NCI-H1105 treated with DMSO at 0.1 percent for 48 hours (cell line): ENCODE results near the gene SCAPER.
"Not testable (repeated sequence)": the region's sequence is repeated elsewhere in the genome, so short reads cannot be mapped to it uniquely, and the experiment has no call there.

Source experiments
- DNase-seq: peaks from one replicate; lab custom pipeline; 2025; lab: John Stamatoyannopoulos, UW

Gene SCAPER

DNA sequence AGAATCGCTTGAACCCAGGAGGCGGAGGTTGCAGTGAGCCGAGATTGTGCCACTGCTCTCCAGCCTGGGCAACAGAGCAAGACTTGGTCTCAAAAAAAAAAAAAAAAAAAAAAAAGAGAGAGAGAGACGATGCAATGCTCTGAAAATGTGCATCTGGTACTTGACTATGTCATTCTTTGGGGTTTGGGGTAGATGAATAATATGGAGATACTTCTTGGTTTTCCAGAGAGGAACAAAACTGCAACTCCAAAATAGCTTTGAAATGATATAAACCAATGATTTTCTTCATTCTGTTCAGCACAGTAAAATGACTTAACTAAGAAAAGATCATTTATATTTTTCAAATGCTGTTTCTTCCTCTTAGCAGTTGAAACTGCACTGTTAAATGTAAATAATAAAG lies 409.7 kb downstream of the SCAPER start:
- no peak for DNase-seq

DNA sequence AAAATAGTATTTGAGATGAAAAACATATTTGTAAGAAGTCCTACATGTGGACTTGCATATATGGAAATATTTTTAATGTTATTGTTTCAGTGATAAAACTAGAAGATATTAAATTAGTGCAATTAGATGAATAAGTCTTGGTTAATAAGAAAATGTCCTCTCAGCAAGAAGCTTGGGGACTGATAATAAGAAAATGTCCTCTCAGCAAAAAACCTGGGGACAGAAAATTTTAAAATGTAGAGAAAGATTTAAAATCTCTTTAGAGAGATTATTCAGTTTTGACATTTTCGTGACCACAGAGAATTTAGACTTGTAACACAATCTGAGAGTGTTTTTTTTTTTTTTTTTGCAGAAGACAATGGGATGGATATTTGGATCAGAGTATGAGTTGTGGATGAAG lies 412.6 kb downstream of the SCAPER start:
- DNase-seq: no peak

DNA sequence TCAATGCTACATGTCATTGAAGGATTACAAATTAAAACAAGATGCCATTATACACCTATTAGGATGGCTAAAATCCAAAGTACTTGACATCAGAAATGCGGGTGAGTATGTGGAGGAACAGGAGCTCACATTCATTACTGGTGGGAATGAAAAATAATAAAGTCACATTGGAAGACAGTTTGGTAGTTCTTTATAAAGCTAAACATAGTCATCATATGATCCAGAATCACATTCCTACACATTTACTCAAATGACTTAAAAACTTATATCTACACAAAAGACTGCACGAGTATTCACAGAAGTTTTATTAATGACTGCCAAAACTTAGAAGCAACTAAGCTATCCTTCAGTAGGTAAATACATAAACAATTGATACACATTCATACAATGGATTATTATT lies 421.4 kb downstream of the SCAPER start:
- DNase-seq: no peak

DNA sequence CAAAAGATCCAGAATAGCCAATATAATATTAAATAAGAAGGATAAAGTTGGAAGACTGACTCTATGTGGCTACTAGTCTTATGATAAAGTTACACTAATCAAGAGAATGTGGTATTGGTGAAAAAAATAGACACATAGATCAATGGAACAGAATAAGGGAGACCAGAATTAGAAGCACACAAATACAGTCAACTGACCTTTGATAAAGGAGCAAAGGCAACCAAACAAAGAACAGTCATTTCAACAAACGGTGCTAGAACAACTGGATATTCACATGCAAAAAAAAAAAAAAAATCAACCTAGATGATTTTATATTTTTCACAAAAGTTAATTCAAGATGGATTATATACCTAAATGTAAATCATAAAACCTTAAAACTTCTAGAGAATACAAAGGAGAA lies 422.1 kb downstream of the SCAPER start:
- DNase-seq: no peak

DNA sequence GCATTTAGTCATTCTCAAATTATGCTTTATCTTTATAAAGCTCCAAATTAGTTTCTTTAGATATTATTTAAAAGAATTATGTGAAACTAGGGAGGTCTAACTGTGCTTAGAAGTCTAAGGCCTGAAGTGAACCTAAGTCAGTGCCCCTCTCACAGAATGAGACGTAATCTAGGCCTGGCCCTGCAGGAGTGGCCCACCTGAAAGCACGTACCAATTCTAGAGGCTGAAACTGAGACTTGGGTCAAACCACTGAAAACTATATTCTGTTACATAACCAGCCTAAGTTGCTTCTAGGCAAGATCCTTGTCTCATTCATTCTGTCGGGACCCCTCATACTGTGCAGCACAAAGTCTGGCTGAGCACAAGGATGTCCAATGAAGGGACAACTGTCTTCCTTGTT lies 424.9 kb downstream of the SCAPER start:
- no peak for DNase-seq

DNA sequence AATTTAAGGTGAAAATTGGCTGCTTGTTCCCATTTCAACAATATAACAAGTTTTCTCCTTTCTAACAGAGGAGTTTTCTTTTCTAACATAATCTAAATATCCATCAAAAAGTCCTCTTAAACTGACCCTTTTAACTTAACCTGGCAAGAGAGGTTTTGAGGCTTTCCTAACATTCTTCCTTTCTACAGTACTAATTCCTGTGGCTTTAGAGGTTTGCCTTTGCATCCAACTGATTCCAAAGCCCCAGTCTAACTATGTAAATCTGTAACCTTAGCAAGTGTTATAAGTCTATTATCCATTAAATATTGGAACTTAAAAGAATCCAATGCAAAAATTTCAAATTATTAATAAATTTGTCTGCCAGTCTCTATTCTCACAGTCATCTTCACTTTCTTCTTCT lies 434.4 kb downstream of the SCAPER start:
- DNase-seq: no peak

DNA sequence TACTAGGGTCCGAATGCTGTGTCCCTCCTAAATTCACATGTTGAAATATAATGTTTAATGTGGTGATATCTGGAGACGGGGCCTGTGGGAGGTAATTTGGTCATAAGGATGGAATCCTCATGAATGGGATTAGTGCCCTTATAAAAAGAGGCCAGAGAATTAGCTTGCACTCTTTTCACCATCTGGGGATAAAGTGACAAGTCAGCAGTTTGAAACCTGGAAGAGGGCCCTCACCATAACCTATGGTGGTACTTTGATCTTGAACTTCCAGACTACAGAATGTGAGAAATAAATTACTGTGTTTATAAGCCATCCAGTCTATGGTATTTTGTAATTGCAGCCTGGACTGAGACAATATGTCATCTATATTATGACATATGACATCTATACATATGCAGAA lies 436.4 kb downstream of the SCAPER start:
- DNase-seq: no peak

DNA sequence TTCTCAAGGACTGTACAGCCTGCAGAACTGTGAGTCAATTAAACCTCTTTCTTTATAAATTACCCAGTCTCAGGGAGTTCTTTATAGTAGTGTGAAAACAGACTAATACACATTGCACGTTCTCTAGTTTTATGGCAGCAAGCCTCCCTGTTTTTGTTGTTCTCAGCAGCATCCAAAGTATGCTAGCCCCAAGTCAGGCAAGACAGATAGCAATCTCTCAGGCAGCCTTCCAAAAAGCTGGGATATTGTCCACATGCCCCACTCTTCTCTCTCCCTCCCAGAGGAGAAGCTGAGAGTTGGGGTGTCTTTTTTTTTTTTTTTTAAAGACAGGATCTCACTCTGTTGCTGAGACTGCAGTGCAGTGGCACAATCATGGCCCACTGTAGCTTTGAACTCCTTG lies 438.0 kb downstream of the SCAPER start:
- DNase-seq: no peak

DNA sequence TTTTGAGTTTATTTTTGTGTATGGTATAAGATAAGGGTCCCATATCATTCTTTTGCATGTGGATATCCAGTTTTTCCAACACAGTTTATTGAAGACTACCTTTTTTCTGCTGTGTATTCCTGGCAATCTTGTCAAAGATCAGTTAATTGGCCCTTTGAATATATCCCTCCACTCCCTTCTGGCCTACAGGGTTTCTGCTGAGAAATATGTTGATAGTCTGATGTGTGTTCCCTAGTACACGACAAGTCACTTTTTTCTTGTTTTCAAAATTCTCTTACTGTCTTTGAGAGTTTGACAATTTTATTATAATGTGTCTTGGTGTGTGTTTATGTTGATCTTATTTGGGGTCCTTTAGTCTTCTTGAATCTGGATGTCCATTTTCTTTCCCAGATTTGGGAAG lies 439.4 kb downstream of the SCAPER start:
- no peak for DNase-seq

DNA sequence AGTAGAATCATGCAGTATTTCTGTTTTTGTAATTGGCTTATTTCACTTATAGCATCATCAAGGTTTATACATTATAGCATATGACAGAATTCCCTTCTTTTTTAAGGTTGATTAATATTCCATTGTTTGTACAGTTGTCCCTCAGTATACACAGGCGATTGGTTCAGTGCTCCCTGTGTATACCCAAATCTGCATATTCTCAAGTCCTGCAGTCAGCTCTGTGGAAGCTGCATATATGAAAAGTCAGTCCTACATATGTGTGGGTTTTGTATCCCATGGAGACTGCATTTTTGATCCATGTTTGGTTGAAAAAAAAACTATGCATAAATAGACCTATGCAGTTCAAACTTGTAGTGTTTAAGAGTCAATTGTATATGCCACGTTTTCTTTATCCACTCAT lies 440.9 kb downstream of the SCAPER start:
- DNase-seq: no peak

DNA sequence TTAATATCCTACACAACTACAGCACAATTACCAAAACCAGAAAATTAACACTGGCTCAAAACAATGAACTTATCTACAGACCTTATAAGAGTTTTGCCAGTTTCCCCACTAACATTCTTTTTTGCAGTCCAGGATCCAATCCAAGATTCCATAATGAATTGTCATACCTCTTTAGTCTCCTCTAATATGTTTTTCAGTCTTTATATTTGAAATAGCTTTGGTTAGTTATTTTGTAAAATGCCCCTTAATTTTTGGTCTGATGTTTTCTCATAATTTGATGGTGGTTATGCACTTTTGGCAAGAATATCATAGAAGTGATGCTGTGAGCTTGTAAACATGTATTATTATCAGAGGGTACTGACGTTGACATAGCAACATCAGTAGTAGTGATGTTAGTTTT lies 444.3 kb downstream of the SCAPER start:
- no peak for DNase-seq

DNA sequence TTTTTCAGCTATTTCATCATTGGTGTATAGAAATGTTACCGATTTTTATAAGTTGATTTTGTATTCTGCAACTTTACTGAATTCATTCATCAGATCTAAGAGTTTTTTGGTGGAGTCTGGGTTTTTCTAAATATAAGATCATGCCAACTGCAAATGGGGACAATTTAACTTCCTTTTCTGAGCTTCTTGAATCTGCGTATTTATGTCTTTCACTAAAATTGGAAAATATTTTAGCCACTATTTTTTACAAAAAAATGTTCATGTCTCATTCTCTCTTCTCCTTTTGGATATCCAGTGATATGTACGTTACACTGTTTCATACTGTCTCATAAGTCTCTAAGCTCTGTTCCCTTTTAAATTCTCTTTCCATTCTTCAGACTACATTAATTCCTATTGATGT lies 444.8 kb downstream of the SCAPER start:
- no peak for DNase-seq

DNA sequence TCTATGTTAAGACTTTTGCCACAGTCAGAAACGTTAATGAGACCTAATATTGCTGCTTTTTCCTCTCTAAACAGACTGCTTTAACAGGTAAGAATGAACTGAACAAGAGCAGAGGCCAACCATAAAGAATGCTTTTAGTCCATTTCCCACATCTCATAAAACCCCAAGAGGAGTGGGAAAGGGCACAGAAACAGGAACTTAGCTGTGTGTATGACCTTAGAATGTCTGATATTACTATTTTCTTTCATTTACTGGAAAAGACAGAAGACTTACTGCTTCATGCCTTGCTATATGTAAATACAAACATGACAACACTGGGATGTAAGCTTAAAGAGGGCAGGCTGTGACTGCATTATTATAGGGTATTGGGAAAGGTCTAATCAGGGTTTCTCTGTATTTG lies 453.6 kb downstream of the SCAPER start:
- no peak for DNase-seq

DNA sequence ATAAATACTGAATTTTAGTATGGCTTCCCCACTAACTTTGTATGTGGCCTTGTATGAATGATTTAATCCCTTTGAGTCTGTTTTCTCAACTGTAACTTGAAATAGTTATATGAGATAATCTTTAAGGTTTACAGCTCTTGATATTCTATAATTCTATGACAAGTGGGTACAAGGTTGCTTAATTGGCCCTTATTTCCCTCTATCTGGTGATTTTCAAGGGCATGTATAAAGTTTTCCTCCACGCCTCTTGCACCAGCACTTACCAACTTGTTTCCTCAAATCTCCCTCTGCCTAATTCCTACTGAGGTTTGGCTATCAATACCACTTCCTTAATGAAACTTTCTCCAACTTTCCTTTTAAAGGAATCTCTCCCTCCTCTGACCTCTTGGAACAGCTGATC lies 455.7 kb downstream of the SCAPER start:
- no peak for DNase-seq

DNA sequence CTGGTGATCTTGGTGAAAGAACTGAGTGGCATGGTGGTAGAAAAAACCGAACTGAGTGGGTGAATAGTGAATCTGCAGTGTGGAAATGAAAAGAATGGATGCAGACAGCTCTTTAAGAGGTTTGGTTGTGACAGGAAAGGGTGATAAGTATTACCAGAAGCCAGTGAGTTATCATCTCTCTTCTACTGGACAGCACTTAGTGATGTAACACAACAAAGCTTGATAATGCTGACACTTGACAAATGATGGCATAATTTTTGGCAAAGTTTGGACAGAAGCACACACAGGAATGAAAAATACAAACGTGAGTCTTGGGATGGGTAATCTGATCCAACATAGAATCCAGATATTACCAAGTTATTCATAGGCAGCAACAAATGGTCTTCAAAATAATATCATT lies 456.4 kb downstream of the SCAPER start:
- no peak for DNase-seq

DNA sequence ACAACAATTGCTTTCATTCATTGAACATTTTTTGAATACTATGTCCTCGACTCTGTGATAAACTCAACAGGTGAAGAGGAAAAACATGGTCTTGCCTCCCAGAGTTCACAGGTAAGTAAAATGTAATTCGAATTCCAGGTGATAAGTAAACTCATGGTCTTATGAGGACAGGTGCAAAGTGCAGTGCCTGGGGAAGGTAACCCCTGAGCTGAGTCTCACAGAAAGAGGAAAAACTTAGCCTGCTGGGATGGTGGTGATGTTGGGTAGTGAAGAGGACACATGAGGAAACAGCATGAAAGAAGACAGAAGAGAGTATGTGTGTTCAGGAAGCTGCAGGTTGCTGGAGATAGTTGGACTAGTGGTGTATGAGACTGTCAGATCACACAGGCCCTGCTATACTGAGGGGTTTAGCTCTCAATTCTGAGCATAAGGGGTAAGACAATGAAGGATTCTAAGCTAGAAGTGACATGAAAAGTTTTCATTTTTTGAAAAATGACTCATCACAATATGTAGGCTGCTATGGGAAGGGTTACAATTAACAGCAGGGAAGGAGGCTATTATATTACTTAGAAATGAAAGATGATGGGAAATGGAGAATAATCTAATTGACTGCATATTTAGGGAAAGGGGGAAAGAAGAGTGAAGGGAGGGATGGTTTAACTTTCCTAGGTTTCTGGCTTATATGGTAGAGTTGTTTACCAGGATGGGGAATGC lies 457.3 kb downstream of the SCAPER start:
- DNase-seq: no peak

DNA sequence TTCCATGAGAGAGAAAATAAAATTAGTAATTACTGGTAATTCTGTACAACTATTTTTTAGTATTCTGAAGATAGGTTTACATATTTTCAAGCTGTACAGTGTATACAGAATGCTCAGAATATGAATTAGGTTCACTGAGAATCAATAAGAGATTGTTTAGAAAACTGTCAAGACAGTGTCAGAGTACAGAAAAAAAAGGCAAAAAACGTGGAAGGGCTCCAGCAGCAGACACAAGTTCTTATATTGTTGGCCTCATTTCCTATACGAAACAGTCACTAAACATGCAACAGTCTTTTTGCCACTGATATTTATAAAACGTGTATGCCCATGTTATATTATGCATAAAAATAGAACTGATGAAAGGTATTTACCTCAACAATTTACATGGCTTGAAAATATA lies 464.7 kb downstream of the SCAPER start:
- DNase-seq: no peak

DNA sequence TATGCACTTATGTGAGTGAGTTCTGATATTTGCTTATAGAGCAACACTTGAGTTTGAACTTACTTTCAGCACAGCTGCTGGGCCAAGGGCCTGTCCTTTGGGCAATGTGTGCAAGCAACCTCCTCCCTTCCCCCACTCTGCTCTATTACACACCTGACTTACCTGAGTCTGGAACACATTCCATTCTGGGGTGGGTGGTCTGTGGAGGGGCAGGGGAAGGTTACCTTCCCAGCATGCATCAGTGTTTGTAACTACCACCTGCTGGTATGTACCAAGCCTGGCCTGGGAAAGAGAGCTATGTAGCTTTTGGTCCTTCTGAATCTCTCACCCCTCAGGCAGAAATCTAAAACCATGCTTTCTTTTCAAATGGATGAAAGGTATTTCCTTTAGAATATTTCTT lies 465.6 kb downstream of the SCAPER start:
- DNase-seq: no peak

DNA sequence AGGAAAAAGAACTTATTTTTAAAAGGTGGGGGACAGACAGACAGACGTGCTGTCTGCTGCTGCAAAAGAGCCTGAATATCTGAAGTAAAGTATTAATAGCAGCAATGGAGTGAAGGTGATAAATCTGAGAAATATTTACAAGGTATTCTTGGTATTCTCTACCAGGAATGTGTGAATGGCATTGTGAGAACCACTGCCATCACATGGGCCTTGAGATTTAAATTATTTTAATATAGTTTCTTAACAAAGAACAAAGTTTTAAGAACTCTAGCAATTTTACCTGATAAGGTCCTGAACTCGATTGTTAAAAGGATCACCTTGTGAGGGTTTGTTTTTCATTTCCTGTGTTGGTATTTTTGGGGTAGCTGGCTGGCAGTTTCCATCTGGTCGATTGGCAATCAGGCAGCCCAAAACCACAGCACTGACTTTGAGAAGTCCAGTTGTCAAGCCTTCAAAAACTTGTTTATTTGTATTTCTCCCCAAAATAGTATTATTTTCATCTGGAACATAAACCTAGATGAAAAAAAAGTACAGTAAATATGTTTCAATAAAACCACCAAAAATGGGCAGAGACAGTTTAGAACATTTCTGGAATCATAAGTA lies 471.2 kb downstream of the SCAPER start:
- DNase-seq: no peak

DNA sequence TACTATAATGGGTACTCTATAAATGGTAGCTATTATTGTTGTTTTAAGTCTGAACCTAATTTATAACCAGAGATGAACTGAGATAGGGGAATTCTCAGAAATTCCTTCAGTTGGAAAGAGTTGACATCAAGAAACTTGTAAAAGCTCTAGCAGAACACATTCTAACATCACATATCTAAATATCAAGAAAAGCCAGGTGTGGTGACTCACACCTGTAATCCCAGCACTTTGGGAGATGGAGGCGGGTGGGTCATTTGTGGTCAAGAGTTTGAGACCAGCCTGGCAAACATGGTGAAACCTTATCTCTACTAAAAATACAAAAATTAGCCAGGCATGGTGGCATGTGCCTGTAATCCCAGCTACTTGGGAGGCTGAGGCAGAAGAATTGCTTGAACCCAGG lies 472.1 kb downstream of the SCAPER start:
- not testable (repeated sequence) for DNase-seq

DNA sequence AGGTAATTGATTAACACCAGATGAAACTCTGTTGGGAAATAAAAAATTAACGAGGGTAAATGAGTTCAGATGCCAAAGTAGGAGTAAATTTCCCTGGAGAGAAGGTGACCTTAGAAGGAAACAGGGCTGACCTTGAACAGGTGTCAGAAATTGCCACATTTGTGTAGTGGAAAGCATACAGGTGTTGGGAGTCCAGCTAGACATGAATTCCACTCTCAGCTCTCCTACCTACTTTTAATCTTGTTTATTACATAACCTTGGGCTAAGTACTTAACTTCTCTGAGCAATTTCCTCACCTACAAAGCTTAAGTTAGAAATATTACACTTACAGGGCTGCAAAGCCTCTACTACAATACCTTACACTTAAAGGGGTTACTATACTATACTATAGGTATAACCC lies 472.5 kb downstream of the SCAPER start:
- no peak for DNase-seq

DNA sequence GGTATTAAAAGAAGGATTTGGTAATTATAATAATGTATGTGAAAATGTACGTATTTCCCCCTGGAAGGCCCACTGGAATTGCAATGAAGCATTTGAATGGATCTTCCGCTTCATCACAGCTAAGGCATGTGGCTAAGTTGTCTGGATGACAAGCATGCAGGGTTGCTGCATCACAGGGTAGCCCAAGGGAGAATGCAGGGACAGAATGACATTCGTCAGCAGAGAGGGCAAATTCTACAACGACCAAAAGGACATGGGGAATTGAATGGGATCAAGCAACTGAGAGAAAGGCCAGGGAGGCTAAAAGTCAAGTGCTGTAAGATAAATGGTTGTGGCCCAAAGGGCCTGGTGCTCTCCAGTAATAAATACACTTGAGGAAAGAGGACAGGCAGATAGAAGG lies 473.2 kb downstream of the SCAPER start:
- DNase-seq: no peak

DNA sequence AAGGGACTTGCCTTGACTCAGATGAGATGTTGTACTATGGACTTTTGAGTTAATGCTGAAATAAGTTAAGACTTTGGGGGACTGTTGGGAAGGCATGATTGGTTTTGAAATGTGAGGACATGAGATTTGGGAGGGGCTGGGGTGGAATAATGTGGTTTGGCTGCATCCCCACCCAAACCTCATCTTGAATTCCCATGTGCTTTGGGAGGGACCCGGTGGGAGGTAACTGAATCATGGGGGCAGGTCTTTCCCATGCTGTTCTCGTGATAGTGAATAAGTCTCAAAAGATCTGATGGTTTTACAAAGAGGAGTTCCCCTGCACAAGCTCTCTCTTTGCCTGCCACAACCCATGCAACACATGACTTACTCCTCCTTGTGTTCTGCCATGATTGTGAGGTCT lies 474.4 kb downstream of the SCAPER start:
- DNase-seq: not testable (repeated sequence)

DNA sequence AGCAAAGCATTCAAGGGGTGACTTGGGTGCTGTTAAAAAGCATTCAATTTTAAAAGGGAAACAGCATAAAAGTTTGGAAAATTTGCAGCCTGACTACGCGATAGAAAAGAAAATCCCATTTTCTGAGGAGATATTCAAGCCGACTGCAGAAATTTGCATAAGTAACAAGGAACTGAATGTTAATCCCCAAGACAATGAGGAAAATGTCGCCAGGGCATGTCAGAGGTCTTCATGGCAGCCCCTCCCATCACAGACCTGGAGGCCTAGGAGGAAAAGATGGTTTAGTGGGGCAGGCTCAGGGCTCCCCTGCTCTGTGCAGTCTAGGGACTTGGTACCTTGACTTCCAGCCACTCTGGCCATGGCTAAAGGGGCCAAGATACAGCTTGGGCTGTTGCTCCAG lies 475.5 kb downstream of the SCAPER start:
- DNase-seq: no peak
